Activated B cell treated with CpG ODN at 0.5 μM for 24 hours (primary cell): ENCODE data around the gene GNMT. TPM values are rescaled to one million over a fixed set of nuclear protein-coding genes. Genes with fewer than 3 reads are reported as not detected.

Experiments
- ATAC-seq: fragments of 200-7000 bp; cut with Tn5 transposase; one replicate; pipeline ENCODE4 v1.10.0; 2021; ENCODE audit warnings: low read depth, mild to moderate bottlenecking, moderate library complexity
- CTCF ChIA-PET: fragments of 350-600 bp; sonication (Branson Sonifier 250); formaldehyde crosslinking; loops from one replicate; lab custom pipeline; 2021; ENCODE audit warnings: antibody characterized with exemption; lab: Charles Lee
- POLR2A ChIA-PET: fragments of 350-600 bp; sonication (Branson Sonifier 250); formaldehyde crosslinking; loops from one replicate; lab custom pipeline; 2021; ENCODE audit warnings: antibody characterized with exemption; lab: Charles Lee
- DNase-seq: peaks from one replicate; pipeline ENCODE4 v3.0.0; 2022
- H3K27ac Mint-ChIP-seq: one replicate; pipeline ENCODE4 v1.8.0; 2020; ENCODE audit warnings: mixed read lengths
- H3K27me3 Mint-ChIP-seq: one replicate; pipeline ENCODE4 v1.8.0; 2021; ENCODE audit warnings: mixed read lengths
- H3K36me3 Mint-ChIP-seq: one replicate; pipeline ENCODE4 v1.8.0; 2021; ENCODE audit warnings: low read depth, mixed read lengths
- H3K4me1 Mint-ChIP-seq: one replicate; pipeline ENCODE4 v1.8.0; 2021; ENCODE audit warnings: mixed read lengths
- H3K4me3 Mint-ChIP-seq: one replicate; pipeline ENCODE4 v1.8.0; 2020; ENCODE audit warnings: mild to moderate bottlenecking, mixed read lengths
- H3K9me3 Mint-ChIP-seq: one replicate; pipeline ENCODE4 v1.8.0; 2020; ENCODE audit warnings: mixed read lengths
- intact Hi-C: fragments of 100-400 bp; cut with micrococcal nuclease; formaldehyde crosslinking; loops from one replicate; pipeline ENCODE4 v1.15.1; 2024
- total RNA-seq: library from RNA; stranded (reverse); gene quantifications from 2 replicates; pipeline ENCODE4 v1.2.3, GENCODE V29; 2022
- TF ChIP-seq, protein P1 (sequence below): fragments of 200-600 bp; IDR thresholded peaks from one replicate; pipeline ENCODE4 v1.8.0; 2022; ENCODE audit warnings: antibody characterized with exemption, mild to moderate bottlenecking

The GNMT gene
- total RNA-seq, 1 donor from 2014 or later = 2.3 TPM

DNA sequence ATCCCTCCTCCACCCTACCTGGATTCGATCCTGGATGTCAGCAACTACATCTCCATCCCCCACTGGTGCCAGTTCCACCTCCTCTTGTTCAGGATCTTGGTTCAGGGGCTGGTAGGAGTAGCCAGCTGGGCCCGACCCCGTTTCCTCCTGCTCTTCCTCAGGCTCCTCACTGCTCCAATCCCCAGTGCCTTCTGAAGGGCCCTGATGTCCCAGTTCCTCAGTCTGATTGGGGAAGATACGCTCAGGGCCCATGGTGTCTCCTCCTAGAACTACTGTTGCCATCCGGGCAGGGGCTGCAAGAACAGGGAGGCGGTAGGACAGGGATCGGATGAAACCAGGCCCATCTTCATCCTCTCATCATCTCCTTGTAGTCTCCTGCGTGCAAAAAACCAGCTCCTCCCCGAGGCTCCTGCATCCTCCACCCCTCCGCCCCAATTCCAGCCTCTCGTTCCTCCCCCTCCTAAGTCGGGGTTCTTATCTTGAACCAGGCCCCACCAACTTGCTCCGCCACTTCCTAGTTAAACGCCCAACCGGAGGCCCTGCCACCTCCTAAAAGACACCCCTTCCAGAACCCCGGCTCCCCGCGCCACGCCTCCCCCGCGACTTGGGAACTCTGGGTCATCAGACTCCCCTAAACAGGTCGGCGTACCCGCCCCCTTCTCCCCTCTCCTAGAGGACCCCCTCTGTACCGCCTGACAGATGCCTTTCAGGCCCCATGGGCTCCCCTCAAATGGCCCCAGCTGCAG, 52.7 kb downstream of the GNMT start:
- peak overlapping the region; percentile 89 for H3K27ac Mint-ChIP-seq
- ChIA-PET CTCF (interaction anchor here (1.2 kb wide), 1 partner anchor 115 kb away, joined by 3 read pairs; no protein-coding TSS in a partner anchor), POLR2A (interaction anchor here (0.6 to 4.8 kb wide), 15 partner anchors 9 to 1221 kb away, joined by 3 to 58 read pairs (median 5); partner anchors contain the start of genes CNPY3, CUL7, CUL9 and KLC4)
- peak overlapping the region; percentile 97 for H3K4me3 Mint-ChIP-seq
- peaks cover 56% of the 10 kb centered on the region for H3K4me1 Mint-ChIP-seq
- ATAC-seq (no peak), DNase-seq (no peak)
- TF ChIP-seq, protein P1, sequence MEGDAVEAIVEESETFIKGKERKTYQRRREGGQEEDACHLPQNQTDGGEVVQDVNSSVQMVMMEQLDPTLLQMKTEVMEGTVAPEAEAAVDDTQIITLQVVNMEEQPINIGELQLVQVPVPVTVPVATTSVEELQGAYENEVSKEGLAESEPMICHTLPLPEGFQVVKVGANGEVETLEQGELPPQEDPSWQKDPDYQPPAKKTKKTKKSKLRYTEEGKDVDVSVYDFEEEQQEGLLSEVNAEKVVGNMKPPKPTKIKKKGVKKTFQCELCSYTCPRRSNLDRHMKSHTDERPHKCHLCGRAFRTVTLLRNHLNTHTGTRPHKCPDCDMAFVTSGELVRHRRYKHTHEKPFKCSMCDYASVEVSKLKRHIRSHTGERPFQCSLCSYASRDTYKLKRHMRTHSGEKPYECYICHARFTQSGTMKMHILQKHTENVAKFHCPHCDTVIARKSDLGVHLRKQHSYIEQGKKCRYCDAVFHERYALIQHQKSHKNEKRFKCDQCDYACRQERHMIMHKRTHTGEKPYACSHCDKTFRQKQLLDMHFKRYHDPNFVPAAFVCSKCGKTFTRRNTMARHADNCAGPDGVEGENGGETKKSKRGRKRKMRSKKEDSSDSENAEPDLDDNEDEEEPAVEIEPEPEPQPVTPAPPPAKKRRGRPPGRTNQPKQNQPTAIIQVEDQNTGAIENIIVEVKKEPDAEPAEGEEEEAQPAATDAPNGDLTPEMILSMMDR = no peak
- H3K27me3 Mint-ChIP-seq = no peaks in the 10 kb centered on the region
- intact Hi-C loops = loop anchor here (1.0 to 10.0 kb wide), 5 partner anchors 8 to 504 kb away; partner anchors contain the start of genes POLR1C, PPP2R5D, RRP36 and UBR2
- H3K9me3 Mint-ChIP-seq = no peaks in the 10 kb centered on the region
- peaks cover 68% of the 10 kb centered on the region for H3K36me3 Mint-ChIP-seq

Other genes starting within 250 kb of the GNMT start
- gene PRPH2, start 238.2 kb upstream of the GNMT start, total RNA-seq = 0.07 TPM in 1 of 2 replicates, not detected in the other
- 41.5 and 41.7 TPM in 2 replicates for gene TBCC, start 214.7 kb upstream of the GNMT start, total RNA-seq
- 25.2 and 25.5 TPM in 2 replicates for gene BICRAL, start 178.7 kb upstream of the GNMT start, total RNA-seq
- 94.5 and 110 TPM in 2 replicates for gene RPL7L1, start 81.1 kb upstream of the GNMT start, total RNA-seq
- not detected in 2 replicates for gene PTCRA, start 44.7 kb upstream of the GNMT start, total RNA-seq
- gene CNPY3, start 31.3 kb upstream of the GNMT start, total RNA-seq = 120 and 121 TPM in 2 replicates
- 11.8 and 13.2 TPM in 2 replicates for gene PEX6, start 18.4 kb downstream of the GNMT start, total RNA-seq
- gene PPP2R5D, start 23.8 kb downstream of the GNMT start, total RNA-seq = 26.7 and 26.8 TPM in 2 replicates
- 44.4 and 48.3 TPM in 2 replicates for gene MEA1, start 53.2 kb downstream of the GNMT start, total RNA-seq
- 36.4 and 36.7 TPM in 2 replicates for gene KLHDC3, start 53.5 kb downstream of the GNMT start, total RNA-seq
- gene RRP36, start 60.9 kb downstream of the GNMT start, total RNA-seq = 51.7 and 53.9 TPM in 2 replicates
- gene CUL7, start 93.1 kb downstream of the GNMT start, total RNA-seq = 15.9 and 19.1 TPM in 2 replicates
- gene MRPL2, start 98.7 kb downstream of the GNMT start, total RNA-seq = 43.9 and 47.8 TPM in 2 replicates
- 17.0 and 19.8 TPM in 2 replicates for gene KLC4, start 98.9 kb downstream of the GNMT start, total RNA-seq
- gene PTK7, start 115.6 kb downstream of the GNMT start, total RNA-seq = 0.66 and 0.82 TPM in 2 replicates
- 35.9 and 37.8 TPM in 2 replicates for gene SRF, start 210.5 kb downstream of the GNMT start, total RNA-seq
- gene CUL9, start 221.4 kb downstream of the GNMT start, total RNA-seq = 69.2 and 70.8 TPM in 2 replicates